ENCODE data around the gene HSPB7.

HSPB7 gene

DNA sequence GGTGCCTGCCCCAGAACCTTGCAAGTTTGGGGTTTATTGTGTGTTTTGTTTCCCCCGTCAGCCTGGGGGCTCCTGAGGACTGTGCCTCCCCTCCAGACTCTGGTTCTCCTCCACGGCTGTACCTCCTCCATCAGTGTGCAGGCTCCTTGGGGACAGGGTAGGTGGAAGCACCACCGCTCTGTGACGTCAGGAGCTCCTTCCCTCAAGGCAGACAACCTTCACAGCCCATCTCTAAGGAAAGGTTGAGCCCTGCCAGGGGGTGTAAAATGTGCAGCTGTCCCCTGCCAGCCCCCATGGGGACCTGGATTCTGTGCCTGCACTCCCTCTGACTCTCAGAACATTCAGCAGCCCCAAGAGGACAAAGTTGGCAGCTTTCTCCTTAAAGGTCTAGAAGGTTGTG lies 465 bp upstream of the HSPB7 start:
- Histone ChIP-seq H3K79me2 (ENCODE audit: control insufficient read depth, insufficient read depth, low read length, poor library complexity) (no peaks in the 10 kb centered on the region), H3K18ac (ENCODE audit: low read length) (peak overlapping the region; percentile 16), H4K8ac (ENCODE audit: low read depth, low read length) (peak overlapping the region; percentile 47), H3K4me3 (ENCODE audit: low read depth, low read length) (no peak overlapping the region), H3K27me3 (ENCODE audit: insufficient read depth, low read length) (no peaks in the 10 kb centered on the region), H4K12ac (ENCODE audit: low read depth, low read length) (no peak overlapping the region), H3K79me1 (ENCODE audit: low read length) (peaks cover 18% of the 10 kb centered on the region), H3K4me1 (ENCODE audit: control insufficient read depth in 1 of 2, insufficient read depth in 2 of 2, low read length in 2 of 2) (peaks cover 33 to 47% of the 10 kb centered on the region in 2 experiments), H3K4ac (ENCODE audit: low read depth, low read length) (no peak overlapping the region), H3K36me3 (ENCODE audit: control insufficient read depth in 1 of 2, insufficient read depth in 2 of 2, low read length in 2 of 2) (no peaks in the 10 kb centered on the region), H3K23ac (ENCODE audit: low read length) (no peak overlapping the region), H2AFZ (ENCODE audit: insufficient read depth, low read length, poor library complexity) (no peak overlapping the region), H3K9me3 (ENCODE audit: insufficient read depth, low read depth, low read length) (peaks cover 2% of the 10 kb centered on the region), H2AK5ac (ENCODE audit: low read length) (no peak overlapping the region), H3K9ac (ENCODE audit: low read length) (no peak overlapping the region), H4K91ac (ENCODE audit: low read depth, low read length) (peak overlapping the region; percentile 72), H3K4me2 (ENCODE audit: low read length) (peak overlapping the region; percentile 48), H3K27ac (ENCODE audit: low read depth, low read length) (peak overlapping the region; percentile 85), H2BK5ac (ENCODE audit: low read depth, low read length, poor library complexity) (peak overlapping the region; percentile 48), H2BK12ac (ENCODE audit: low read length) (peak overlapping the region; percentile 34), H2BK120ac (ENCODE audit: insufficient read depth, low read length, poor library complexity) (peak overlapping the region; percentile 25), H3K14ac (ENCODE audit: low read length) (peak overlapping the region; percentile 33)
- no CpG with 5 or more reads among the region's 4 CpGs for WGBS (ENCODE audit: extremely low coverage, insufficient coverage, insufficient read length)
- peak in 1 of 2 donors; percentile 7 for DNase-seq

DNA sequence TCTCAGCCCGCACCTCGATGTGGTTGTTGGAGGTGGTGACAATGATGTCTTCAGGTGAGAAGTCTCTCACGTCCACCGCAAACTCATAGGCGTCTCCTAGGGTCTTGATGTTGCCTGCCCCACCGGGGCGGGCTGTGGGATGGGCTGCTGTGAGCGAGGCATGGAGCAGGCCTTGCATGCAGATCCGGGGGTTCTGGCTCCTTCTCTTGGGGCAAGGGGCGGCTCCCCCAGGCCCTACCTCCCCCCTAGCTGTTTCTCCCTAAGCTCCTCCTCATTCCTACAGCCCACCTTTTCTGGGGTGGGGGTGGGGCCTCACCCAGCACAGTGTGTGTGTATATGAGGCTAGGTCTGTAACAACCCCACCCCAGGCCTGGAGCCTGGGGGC lies 775 bp downstream of the HSPB7 start:
- Histone ChIP-seq H3K4me2 (ENCODE audit: low read length) (peak overlapping the region; percentile 48), H2BK5ac (ENCODE audit: low read depth, low read length, poor library complexity) (no peak overlapping the region), H3K4me3 (ENCODE audit: low read depth, low read length) (no peak overlapping the region), H2AFZ (ENCODE audit: insufficient read depth, low read length, poor library complexity) (no peak overlapping the region), H4K12ac (ENCODE audit: low read depth, low read length) (no peak overlapping the region), H3K14ac (ENCODE audit: low read length) (no peak overlapping the region), H2BK120ac (ENCODE audit: insufficient read depth, low read length, poor library complexity) (no peak overlapping the region), H3K79me2 (ENCODE audit: control insufficient read depth, insufficient read depth, low read length, poor library complexity) (no peaks in the 10 kb centered on the region), H3K4me1 (ENCODE audit: control insufficient read depth in 1 of 2, insufficient read depth in 2 of 2, low read length in 2 of 2) (peaks cover 37 to 54% of the 10 kb centered on the region in 2 experiments), H3K23ac (ENCODE audit: low read length) (no peak overlapping the region), H3K9ac (ENCODE audit: low read length) (no peak overlapping the region), H4K8ac (ENCODE audit: low read depth, low read length) (no peak overlapping the region), H3K79me1 (ENCODE audit: low read length) (peaks cover 24% of the 10 kb centered on the region), H3K27me3 (ENCODE audit: insufficient read depth, low read length) (no peaks in the 10 kb centered on the region), H3K27ac (ENCODE audit: low read depth, low read length) (peak overlapping the region; percentile 80), H3K9me3 (ENCODE audit: insufficient read depth, low read depth, low read length) (no peaks in the 10 kb centered on the region), H3K4ac (ENCODE audit: low read depth, low read length) (no peak overlapping the region), H2AK5ac (ENCODE audit: low read length) (peak overlapping the region; percentile 25), H2BK12ac (ENCODE audit: low read length) (peak overlapping the region; percentile 66), H4K91ac (ENCODE audit: low read depth, low read length) (peak overlapping the region; percentile 47), H3K18ac (ENCODE audit: low read length) (no peak overlapping the region), H3K36me3 (ENCODE audit: control insufficient read depth in 1 of 2, insufficient read depth in 2 of 2, low read length in 2 of 2) (no peaks in the 10 kb centered on the region)
- WGBS (ENCODE audit: extremely low coverage, insufficient coverage, insufficient read length): no CpG with 5 or more reads among the region's 10 CpGs
- no peak for DNase-seq

DNA sequence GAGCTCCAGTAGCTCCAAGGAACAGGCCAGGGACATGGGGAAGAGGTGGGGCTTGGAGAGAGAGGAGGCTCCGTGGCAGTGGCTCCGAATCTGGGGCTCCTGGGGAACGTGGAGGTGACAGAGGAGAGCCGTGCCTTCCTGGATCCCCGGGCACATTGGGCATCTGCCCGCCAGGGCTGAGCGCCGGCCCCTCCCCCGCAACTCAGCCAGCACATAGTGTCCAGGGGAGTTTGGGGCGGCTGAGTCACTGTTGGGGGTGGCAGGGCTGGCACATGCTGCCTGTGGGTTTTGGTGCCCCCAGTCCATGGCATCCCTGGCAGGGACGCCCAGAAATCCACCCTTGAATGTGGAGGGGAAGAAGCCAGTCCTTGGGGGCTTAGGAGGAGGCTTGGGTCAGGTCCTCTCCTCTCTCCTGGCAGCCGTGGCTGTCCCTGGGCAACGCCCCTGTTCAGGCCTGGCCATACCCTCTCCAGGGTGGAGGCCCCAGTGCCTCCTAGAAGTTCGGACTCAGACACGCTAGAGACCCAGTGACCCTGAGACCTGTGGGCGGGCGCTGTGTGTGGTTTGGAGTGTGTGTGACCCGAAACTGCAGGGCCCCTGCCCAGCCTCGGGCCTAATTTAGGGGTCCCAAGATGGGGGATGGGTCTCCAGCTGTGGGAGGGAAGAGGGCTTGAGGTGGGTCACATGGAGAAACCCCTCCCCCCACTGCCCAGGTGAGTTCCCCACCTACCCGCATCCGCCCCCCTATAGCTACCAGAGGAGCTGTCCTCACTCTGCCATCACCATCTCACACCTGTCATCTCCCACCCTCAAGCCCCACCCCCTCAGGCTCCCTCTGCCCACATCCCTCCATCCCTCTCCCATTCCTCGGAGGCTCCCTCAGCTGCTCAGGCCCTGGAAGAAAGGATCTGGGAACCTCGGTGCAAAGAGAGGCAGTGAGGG lies 1.6 kb downstream of the HSPB7 start:
- no peaks in the 10 kb centered on the region for H3K9me3 ChIP-seq (ENCODE audit: insufficient read depth, low read depth, low read length)
- H4K91ac ChIP-seq (ENCODE audit: low read depth, low read length): peak overlapping the region; percentile 42
- no peaks in the 10 kb centered on the region for H3K79me2 ChIP-seq (ENCODE audit: control insufficient read depth, insufficient read depth, low read length, poor library complexity)
- WGBS (ENCODE audit: extremely low coverage, insufficient coverage, insufficient read length): no CpG with 5 or more reads among the region's 23 CpGs
- no peak overlapping the region for H3K4me3 ChIP-seq (ENCODE audit: low read depth, low read length)
- H2BK5ac ChIP-seq (ENCODE audit: low read depth, low read length, poor library complexity): no peak overlapping the region
- H3K27me3 ChIP-seq (ENCODE audit: insufficient read depth, low read length): no peaks in the 10 kb centered on the region
- no peak overlapping the region for H3K14ac ChIP-seq (ENCODE audit: low read length)
- peaks cover 37 to 54% of the 10 kb centered on the region in 2 experiments for H3K4me1 ChIP-seq (ENCODE audit: control insufficient read depth in 1 of 2, insufficient read depth in 2 of 2, low read length in 2 of 2)
- no peak overlapping the region for H3K27ac ChIP-seq (ENCODE audit: low read depth, low read length)
- no peak overlapping the region for H3K18ac ChIP-seq (ENCODE audit: low read length)
- H4K12ac ChIP-seq (ENCODE audit: low read depth, low read length): no peak overlapping the region
- H4K8ac ChIP-seq (ENCODE audit: low read depth, low read length): no peak overlapping the region
- peak overlapping the region; percentile 49 for H2AK5ac ChIP-seq (ENCODE audit: low read length)
- H3K36me3 ChIP-seq (ENCODE audit: control insufficient read depth in 1 of 2, insufficient read depth in 2 of 2, low read length in 2 of 2): no peaks in the 10 kb centered on the region
- no peak overlapping the region for H3K4ac ChIP-seq (ENCODE audit: low read depth, low read length)
- H2AFZ ChIP-seq (ENCODE audit: insufficient read depth, low read length, poor library complexity): no peak overlapping the region
- peaks cover 24% of the 10 kb centered on the region for H3K79me1 ChIP-seq (ENCODE audit: low read length)
- H2BK12ac ChIP-seq (ENCODE audit: low read length): peak overlapping the region; percentile 37
- no peak overlapping the region for H3K4me2 ChIP-seq (ENCODE audit: low read length)
- DNase-seq: no peak
- no peak overlapping the region for H3K23ac ChIP-seq (ENCODE audit: low read length)
- H3K9ac ChIP-seq (ENCODE audit: low read length): no peak overlapping the region
- no peak overlapping the region for H2BK120ac ChIP-seq (ENCODE audit: insufficient read depth, low read length, poor library complexity)

DNA sequence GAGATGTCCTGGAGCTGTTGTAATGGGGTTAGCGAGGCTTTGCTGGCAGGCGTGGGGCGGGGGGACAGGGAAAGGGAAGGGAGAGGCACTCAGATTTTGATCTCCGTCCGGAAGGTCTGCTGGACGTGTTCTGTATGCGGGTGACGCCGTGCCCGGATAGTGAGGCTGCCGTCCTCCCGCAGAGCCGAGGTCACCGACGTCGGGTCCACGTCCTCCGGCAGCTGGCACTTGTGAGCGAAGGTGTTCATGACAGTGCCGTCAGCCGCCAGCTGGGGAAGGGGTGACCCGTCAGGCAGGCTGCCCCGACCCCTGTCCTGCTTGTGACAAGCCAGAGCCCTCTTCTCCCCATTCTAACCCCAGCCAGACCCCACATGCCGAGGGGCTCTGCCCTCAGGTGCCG lies 2.4 kb downstream of the HSPB7 start:
- Histone ChIP-seq H4K12ac (ENCODE audit: low read depth, low read length) (no peak overlapping the region), H3K27me3 (ENCODE audit: insufficient read depth, low read length) (no peaks in the 10 kb centered on the region), H3K14ac (ENCODE audit: low read length) (no peak overlapping the region), H4K8ac (ENCODE audit: low read depth, low read length) (no peak overlapping the region), H3K4me3 (ENCODE audit: low read depth, low read length) (no peak overlapping the region), H3K4me1 (ENCODE audit: control insufficient read depth in 1 of 2, insufficient read depth in 2 of 2, low read length in 2 of 2) (peaks cover 37 to 54% of the 10 kb centered on the region in 2 experiments), H3K9me3 (ENCODE audit: insufficient read depth, low read depth, low read length) (no peaks in the 10 kb centered on the region), H3K79me2 (ENCODE audit: control insufficient read depth, insufficient read depth, low read length, poor library complexity) (no peaks in the 10 kb centered on the region), H2AK5ac (ENCODE audit: low read length) (peak overlapping the region; percentile 49), H3K27ac (ENCODE audit: low read depth, low read length) (no peak overlapping the region), H2BK5ac (ENCODE audit: low read depth, low read length, poor library complexity) (no peak overlapping the region), H3K79me1 (ENCODE audit: low read length) (peaks cover 24% of the 10 kb centered on the region), H3K4me2 (ENCODE audit: low read length) (no peak overlapping the region), H3K18ac (ENCODE audit: low read length) (no peak overlapping the region), H4K91ac (ENCODE audit: low read depth, low read length) (peak overlapping the region; percentile 42), H2BK12ac (ENCODE audit: low read length) (peak overlapping the region; percentile 37), H2BK120ac (ENCODE audit: insufficient read depth, low read length, poor library complexity) (no peak overlapping the region), H3K4ac (ENCODE audit: low read depth, low read length) (no peak overlapping the region), H2AFZ (ENCODE audit: insufficient read depth, low read length, poor library complexity) (no peak overlapping the region), H3K9ac (ENCODE audit: low read length) (no peak overlapping the region), H3K23ac (ENCODE audit: low read length) (no peak overlapping the region), H3K36me3 (ENCODE audit: control insufficient read depth in 1 of 2, insufficient read depth in 2 of 2, low read length in 2 of 2) (no peaks in the 10 kb centered on the region)
- no peak for DNase-seq
- WGBS (ENCODE audit: extremely low coverage, insufficient coverage, insufficient read length): no CpG with 5 or more reads among the region's 25 CpGs
